VCaP (cell line): ENCODE data around the gene VSTM2L.
A peak's percentile ranks its signal among the peaks of the same experiment; 100 is the strongest.

Source experiments
- H3K27ac ChIP-seq: fragments of 450-650 bp; 2 replicates; pipeline ENCODE4 v1.5.1; 2017
- TF ChIP-seq, protein P1 (sequence below): fragments of 450-650 bp; conservative IDR thresholded peaks from 2 replicates; pipeline ENCODE4 v1.5.1; 2017; ENCODE audit warnings: mild to moderate bottlenecking, moderate library complexity

Gene VSTM2L

DNA sequence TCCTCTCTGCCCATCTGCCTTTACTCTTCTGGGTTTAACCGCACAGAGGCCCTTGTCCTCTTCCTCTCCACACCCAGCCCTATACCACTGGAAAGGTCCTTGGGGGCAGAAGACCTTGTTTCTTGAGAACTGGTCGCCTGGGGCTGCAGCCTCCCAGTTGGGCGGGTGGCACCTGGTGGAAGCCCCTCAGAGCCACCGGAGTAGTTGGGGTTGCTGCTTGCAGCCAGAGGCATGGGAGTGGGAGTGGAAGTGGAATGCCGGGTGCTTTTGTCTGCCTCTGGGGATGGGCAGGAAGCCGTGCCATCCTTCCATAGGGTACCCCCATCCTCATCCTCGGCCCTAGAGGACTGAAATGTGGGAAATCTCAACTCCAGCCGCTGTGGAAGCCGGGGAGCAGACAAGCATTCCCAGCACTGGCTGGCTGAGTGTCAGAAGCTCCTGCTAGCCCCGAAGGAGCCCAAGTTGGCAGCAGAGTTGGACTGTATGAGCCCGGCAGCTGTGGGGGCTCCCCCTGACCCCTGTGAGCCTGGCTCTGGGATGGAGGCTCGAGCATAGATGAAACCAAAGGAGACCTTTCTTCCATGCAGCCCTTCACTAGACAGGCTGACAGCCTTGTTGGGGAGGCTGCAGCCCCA is 1.2 kb downstream of the VSTM2L start:
- H3K27ac ChIP-seq: peak overlapping the region; percentile 85
- TF ChIP-seq, protein P1, sequence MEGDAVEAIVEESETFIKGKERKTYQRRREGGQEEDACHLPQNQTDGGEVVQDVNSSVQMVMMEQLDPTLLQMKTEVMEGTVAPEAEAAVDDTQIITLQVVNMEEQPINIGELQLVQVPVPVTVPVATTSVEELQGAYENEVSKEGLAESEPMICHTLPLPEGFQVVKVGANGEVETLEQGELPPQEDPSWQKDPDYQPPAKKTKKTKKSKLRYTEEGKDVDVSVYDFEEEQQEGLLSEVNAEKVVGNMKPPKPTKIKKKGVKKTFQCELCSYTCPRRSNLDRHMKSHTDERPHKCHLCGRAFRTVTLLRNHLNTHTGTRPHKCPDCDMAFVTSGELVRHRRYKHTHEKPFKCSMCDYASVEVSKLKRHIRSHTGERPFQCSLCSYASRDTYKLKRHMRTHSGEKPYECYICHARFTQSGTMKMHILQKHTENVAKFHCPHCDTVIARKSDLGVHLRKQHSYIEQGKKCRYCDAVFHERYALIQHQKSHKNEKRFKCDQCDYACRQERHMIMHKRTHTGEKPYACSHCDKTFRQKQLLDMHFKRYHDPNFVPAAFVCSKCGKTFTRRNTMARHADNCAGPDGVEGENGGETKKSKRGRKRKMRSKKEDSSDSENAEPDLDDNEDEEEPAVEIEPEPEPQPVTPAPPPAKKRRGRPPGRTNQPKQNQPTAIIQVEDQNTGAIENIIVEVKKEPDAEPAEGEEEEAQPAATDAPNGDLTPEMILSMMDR: no peak

DNA sequence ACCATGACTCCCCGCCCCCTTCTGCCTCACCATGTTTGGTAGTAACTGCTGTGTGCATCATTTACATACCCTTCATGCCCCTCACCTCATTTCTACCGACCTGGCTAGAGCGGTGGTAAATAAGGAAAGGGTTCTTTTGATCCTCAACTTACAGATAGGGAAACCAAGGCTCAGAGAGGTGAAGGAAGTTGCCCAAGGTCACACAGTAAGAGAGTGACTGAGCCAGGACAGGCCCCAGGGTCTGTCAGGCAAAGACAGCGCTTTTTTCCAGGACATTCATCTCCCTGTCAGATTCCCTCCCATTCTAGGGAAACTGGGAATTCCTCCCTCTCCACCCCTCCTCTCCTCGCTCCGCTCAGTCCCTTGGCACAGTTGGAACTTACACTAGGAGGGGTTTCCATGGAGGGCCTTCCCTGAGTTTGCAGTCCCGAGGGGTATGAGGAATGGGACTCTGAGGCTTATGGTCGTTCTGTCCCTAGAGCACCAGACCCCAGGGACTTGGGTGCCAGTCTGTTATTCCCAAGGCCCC is 2.0 kb downstream of the VSTM2L start:
- TF ChIP-seq, protein P1: no peak
- peak overlapping the region; percentile 85 for H3K27ac ChIP-seq

DNA sequence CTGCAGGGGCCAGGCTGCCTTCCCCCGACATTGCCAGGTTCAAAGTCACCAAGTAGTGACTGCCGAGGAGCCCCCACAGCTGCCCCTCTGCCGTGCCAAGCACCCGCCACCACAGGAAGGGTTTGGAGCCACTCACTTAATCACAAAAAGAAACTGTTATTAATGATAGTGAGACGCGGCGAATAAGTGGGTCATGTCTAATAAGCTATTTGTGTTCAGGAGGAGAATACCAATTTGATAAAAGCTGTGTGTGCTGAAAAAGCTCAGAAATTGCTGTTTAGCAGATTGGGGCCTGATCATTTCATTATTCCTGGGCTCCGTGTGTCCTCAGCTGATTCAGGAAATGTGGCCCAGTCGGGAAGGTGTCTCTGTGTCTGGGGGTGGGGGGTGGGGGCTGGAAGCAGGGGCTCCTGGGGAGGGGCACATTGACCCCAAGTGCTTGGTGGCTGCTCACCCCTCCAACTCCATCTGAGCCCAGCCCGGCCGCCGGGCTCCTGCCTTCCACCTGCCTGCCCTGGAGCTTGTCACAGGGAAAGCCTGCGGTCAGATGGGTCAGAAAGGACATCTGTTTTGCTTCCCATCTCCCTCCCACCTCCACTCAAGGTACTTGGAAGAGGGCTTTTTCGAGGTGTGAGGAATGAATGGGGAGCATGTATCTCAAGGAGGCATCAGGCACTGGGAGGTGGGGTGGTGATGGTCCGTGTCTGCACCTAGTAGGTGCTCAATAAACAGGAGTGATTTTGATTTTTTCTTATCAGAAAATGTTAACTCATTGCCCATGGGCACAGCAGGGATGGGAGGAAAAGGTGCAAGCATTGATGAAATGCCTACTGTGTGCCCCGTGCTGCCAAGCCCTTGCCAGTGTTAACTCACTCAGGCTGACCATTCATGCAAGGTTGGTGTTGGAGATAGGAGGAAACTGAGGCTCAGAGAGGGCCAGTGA is 3.0 kb downstream of the VSTM2L start:
- peak overlapping the region; percentile 85 for H3K27ac ChIP-seq
- TF ChIP-seq, protein P1: no peak

DNA sequence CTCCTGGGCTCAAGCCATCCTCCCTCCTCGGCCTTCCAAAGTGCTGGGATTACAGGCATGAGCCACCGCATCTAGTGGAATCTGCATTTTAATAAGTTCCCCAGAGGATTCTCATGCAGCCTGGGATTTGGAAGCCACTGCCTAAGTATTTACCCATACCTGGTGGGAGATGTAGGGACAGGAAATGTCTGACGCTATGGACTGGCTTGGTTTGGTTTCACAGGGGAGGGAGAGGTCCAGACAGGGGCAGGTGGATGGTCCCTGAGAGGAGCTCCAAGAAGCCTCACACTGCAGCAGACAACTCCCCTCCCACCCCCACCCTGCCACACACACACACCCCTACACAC is 4.4 kb downstream of the VSTM2L start:
- no peak overlapping the region for H3K27ac ChIP-seq
- TF ChIP-seq, protein P1: no peak

- no peak overlapping the region for H3K27ac ChIP-seq
- TF ChIP-seq, protein P1: no peak
These were observed 4.9 kb downstream of the VSTM2L start for GRCh38 chr20:37907677-37908401.

DNA sequence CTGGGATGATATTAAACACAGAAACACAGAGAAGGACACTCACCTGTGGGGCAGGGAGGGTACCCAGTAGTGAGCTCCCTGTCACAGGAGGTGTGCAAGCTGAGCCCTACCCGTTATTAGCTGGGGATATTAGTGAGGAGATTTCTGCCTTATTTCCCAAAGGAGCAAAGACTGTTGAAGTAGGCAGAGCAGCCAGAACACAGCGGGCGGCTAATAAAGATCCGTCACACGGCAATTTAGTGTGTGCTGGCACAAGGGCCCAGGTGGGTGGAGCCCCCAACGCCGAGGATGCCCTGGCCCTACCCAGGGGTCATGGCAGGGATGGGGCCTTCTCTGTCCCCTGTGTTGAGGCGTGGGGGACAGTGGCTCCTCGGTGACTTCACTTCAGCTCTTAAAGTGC is 8.3 kb downstream of the VSTM2L start:
- H3K27ac ChIP-seq: peak overlapping the region; percentile 43
- TF ChIP-seq, protein P1: no peak

- TF ChIP-seq, protein P1: no peak
- H3K27ac ChIP-seq: peak overlapping the region; percentile 43
These were observed 8.9 kb downstream of the VSTM2L start for GRCh38 chr20:37911838-37912281.
